Esophagus squamous epithelium (tissue), 5 donors: ENCODE measurements around the gene DLGAP4. TPM values are rescaled to one million over a fixed set of nuclear protein-coding genes. Genes with fewer than 3 reads are reported as not detected.

Experiments
- DNase-seq: peaks from one replicate; lab custom pipeline; 2025; lab: John Stamatoyannopoulos, UW
- H3K27ac ChIP-seq, 4 donors: fragments of 200-600 bp; sonication (generic); one replicate each; pipeline ENCODE4 v1.5.1; 2016 to 2019; ENCODE audit warnings: mild to moderate bottlenecking in 1 of 4
- H3K27me3 ChIP-seq, 4 donors: fragments of 200-600 bp; sonication (generic); 1 replicate in 3 of 4; 2 replicates in 1 of 4; pipeline versions ENCODE4 v1.5.1 to v1.6.0; 2017 to 2021; ENCODE audit warnings: antibody characterized with exemption in 1 of 4
- H3K36me3 ChIP-seq, 3 donors: fragments of 200-600 bp; sonication (generic); one replicate each; pipeline ENCODE4 v1.5.1; 2016 to 2019
- H3K4me1 ChIP-seq, 3 donors: fragments of 200-600 bp; sonication (generic); one replicate each; pipeline ENCODE4 v1.5.1; 2017 to 2019
- H3K4me3 ChIP-seq, 4 donors: fragments of 200-600 bp; sonication (generic); 1 replicate in 3 of 4; 2 replicates in 1 of 4; pipeline ENCODE4 v1.5.1; 2016 to 2019; ENCODE audit warnings: mild to moderate bottlenecking in 2 of 4, moderate library complexity in 1 of 4
- H3K9me3 ChIP-seq, 3 donors: fragments of 200-600 bp; sonication (generic); one replicate each; pipeline ENCODE4 v1.5.1; 2016 to 2019
- POLR2A ChIP-seq, 4 donors: fragments of 450-650 bp; IDR thresholded peaks; one replicate each; pipeline ENCODE4 v1.6.1; 2017; ENCODE audit warnings: antibody characterized with exemption in 4 of 4, mild to moderate bottlenecking in 4 of 4, moderate library complexity in 3 of 4
- WGBS, 2 donors: methylation state at CpG; one replicate each; pipeline ENCODE4 v1.1.5; 2018; 5-methylcytosine and 5-hydroxymethylcytosine counted together
- intact Hi-C: fragments of 100-400 bp; cut with DNase I; formaldehyde crosslinking; loops from one replicate; pipeline ENCODE4 v1.15.0; 2022
- total RNA-seq, 4 donors: library from RNA; depleted of rRNA; stranded (reverse); fragments of >200 nt; gene quantifications; one replicate each; pipeline ENCODE4 v1.1.0, GENCODE V29; 2016
- TF ChIP-seq, protein P1 (sequence below), 6 experiments: fragments of 450-650 bp in 4 of 6; fragments of 200-600 bp in 2 of 6; sonication (generic) in 2 of 6; IDR thresholded peaks; one replicate each; pipeline ENCODE4 v1.5.1; 2016 to 2019; ENCODE audit warnings: antibody characterized with exemption in 6 of 6, mild to moderate bottlenecking in 4 of 6, moderate library complexity in 4 of 6
- donor health status: DM: yes; HTN: yes; CAD: no.

The DLGAP4 gene
- total RNA-seq, 4 donors from 2014 or later, result 9.4 to 40.4 (median 16.4) TPM

DNA sequence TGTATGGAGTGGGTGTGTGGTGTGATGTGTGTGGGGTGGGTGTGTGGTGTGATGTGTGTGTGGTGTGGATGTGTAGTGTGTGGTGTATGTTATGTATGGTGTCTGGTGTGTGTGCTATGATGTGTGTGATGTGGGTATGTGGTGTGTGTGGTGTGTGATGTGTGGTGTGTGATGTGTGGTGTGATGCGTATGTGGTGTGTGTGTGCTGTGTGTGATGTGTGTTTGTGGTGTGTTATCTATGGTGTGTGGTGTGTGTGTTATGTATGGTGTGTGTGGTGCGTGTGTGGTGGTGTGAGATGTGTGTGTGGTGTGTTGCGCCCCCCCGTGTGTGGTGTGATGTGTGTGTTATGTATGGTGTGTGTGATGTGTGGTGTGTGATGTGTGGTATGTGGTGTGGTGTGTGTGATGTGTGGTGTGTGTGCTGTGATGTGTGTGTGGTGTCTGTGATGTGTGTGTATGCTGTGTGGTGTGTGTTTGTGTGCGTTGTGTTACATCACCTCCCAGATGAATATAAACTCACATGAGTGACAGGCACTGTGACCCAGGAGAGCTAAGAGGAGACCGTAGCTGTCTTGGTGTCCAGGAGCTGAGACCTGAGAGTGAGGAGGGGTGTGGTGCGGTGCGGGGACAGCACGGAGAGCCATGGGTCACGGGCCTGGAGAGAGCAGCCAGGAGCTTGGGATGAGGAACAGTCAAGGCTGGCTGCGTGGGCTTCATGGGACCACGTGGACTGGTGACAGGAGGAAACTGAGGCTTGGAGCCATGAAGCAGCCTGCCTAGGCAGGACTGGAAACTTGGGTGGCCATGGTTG is 8.8 kb downstream of the DLGAP4 start:
- Histone ChIP-seq H3K4me3 (no peak overlapping the region), H3K27me3 (peaks cover 0 to 53% (median 0%) of the 10 kb centered on the region in 4 donors), H3K4me1 (no peaks in the 10 kb centered on the region), H3K36me3 (no peaks in the 10 kb centered on the region), H3K9me3 (no peaks in the 10 kb centered on the region), H3K27ac (no peak overlapping the region)
- intact Hi-C loops, result no loop called here
- no peak for TF ChIP-seq POLR2A (IDR thresholded peaks at IDR 0.05)
- TF ChIP-seq, protein P1, sequence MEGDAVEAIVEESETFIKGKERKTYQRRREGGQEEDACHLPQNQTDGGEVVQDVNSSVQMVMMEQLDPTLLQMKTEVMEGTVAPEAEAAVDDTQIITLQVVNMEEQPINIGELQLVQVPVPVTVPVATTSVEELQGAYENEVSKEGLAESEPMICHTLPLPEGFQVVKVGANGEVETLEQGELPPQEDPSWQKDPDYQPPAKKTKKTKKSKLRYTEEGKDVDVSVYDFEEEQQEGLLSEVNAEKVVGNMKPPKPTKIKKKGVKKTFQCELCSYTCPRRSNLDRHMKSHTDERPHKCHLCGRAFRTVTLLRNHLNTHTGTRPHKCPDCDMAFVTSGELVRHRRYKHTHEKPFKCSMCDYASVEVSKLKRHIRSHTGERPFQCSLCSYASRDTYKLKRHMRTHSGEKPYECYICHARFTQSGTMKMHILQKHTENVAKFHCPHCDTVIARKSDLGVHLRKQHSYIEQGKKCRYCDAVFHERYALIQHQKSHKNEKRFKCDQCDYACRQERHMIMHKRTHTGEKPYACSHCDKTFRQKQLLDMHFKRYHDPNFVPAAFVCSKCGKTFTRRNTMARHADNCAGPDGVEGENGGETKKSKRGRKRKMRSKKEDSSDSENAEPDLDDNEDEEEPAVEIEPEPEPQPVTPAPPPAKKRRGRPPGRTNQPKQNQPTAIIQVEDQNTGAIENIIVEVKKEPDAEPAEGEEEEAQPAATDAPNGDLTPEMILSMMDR (IDR thresholded peaks at IDR 0.05), result no peak
- DNase-seq, result no peak
- 48 to 58% methylated on average over 11 of the region's 12 CpGs for WGBS, 2 donors

DNA sequence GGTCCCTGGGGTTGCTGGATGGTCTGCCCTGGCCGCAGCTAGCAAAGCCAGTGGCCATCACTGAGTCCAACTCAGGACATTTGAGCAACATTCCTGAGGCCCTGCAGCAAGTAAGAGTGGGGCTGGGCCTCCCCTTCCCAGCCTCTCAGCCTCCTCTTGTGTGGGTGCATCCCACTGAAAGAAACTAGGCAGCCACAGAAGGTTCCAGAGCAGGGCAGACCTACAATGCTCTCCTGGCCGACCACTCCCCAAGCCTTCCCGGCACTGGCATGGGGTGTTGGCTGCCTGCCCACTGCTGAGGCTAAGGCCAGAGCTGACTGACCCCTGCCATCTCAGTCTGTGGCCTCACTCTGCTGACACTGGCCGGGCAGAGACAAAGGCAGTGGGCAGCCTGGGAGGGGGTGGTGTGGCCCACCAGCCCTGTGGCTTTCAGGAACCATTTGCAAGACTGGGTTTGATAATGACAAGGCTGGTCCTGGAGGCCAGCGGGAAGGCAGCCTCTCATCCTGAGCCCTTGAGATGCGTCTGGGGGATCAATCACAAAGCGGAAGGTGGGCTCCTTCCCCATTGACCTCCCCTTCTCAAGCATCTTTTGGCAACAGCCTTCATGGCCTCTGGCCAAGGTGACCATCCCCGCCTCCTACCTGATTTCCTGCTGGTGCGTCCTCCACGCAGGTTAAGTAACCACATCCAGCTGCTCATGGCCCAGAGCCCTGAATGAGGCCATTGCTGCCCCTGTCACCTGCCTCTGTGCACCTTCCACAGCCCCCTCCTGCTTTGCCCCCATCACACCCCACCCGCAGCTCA is 9.6 kb downstream of the DLGAP4 start:
- no peak overlapping the region for H3K27ac ChIP-seq
- H3K4me3 ChIP-seq, result no peak overlapping the region
- H3K4me1 ChIP-seq, result no peaks in the 10 kb centered on the region
- no peaks in the 10 kb centered on the region for H3K36me3 ChIP-seq
- H3K9me3 ChIP-seq, result no peaks in the 10 kb centered on the region
- TF ChIP-seq, protein P1 (IDR thresholded peaks at IDR 0.05), result no peak
- TF ChIP-seq POLR2A (IDR thresholded peaks at IDR 0.05), result no peak
- intact Hi-C loops, result no loop called here
- no peak for DNase-seq
- H3K27me3 ChIP-seq, result peaks cover 0 to 51% (median 0%) of the 10 kb centered on the region in 4 donors
- 55 to 78% methylated on average over 7 to 8 of the region's 11 CpGs for WGBS, 2 donors

DNA sequence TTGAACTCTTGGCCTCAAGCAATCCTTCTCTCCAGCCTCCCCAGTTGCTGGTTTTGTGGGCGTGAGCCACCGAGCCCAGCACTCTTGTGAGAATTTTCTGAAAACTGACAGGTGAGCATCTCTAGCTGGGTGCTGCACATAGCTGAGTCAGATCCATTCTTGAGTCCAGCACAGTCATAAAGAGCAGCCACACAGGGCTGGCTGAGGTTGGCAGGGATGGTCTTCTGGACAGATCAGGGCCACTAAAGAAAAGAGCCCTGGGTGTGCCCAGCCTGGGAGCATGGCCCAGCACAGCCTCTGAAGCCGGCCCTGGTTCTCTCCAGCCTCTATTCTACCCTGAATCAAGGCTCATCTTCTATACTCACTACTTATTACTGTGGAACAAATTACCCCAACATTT is 11.5 kb downstream of the DLGAP4 start:
- peaks cover 0 to 49% (median 0%) of the 10 kb centered on the region in 4 donors for H3K27me3 ChIP-seq
- intact Hi-C loops, result no loop called here
- H3K9me3 ChIP-seq, result no peaks in the 10 kb centered on the region
- DNase-seq, result no peak
- H3K36me3 ChIP-seq, result no peaks in the 10 kb centered on the region
- H3K4me3 ChIP-seq, result no peak overlapping the region
- TF ChIP-seq POLR2A (IDR thresholded peaks at IDR 0.05), result no peak
- TF ChIP-seq, protein P1 (IDR thresholded peaks at IDR 0.05), result no peak
- 41 to 86% methylated on average over 2 to 3 of the region's 3 CpGs for WGBS, 2 donors
- H3K27ac ChIP-seq, result no peak overlapping the region
- H3K4me1 ChIP-seq, result no peaks in the 10 kb centered on the region

DNA sequence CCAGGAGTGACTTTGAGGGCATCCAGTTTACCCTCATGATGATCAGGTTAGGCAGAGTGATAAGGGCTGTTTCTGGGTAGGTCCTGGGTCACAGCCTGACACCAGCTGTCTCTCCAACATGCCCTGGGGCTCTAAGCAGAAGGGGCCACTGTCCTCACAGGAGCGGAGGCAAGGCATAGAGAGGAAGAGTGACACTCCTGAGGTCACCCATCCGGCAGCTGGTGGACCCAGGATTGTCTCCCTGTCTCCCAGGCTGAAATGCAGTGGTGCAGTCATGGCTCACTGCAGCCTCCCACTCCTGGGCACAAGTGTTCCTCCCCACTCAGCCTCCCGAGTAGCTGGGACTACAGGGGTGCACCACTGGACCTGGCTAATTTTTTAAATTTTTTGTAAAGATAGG is 12.0 kb downstream of the DLGAP4 start:
- H3K4me1 ChIP-seq, result no peaks in the 10 kb centered on the region
- no peak overlapping the region for H3K4me3 ChIP-seq
- intact Hi-C loops, result no loop called here
- H3K27me3 ChIP-seq, result peaks cover 0 to 47% (median 0%) of the 10 kb centered on the region in 4 donors
- 68 to 71% methylated on average over 1 to 3 of the region's 3 CpGs for WGBS, 2 donors
- TF ChIP-seq POLR2A (IDR thresholded peaks at IDR 0.05), result no peak
- TF ChIP-seq, protein P1 (IDR thresholded peaks at IDR 0.05), result no peak
- no peaks in the 10 kb centered on the region for H3K36me3 ChIP-seq
- H3K9me3 ChIP-seq, result no peaks in the 10 kb centered on the region
- H3K27ac ChIP-seq, result no peak overlapping the region
- DNase-seq, result no peak
